SK-N-MC (cell line): ENCODE measurements around the gene SHANK2.

Source experiments
- EZH2 ChIP-seq: fragments of 200-600 bp; sonication (generic); IDR thresholded peaks from one replicate; pipeline ENCODE4 v1.6.1; 2017; ENCODE audit warnings: antibody characterized with exemption
- FOXP2 ChIP-seq: optimal IDR thresholded peaks from 2 replicates; pipeline ENCODE3; 2011; ENCODE audit warnings: mild to moderate bottlenecking, moderate library complexity; ENCODE audit not compliant: insufficient read depth; ENCODE audit errors: extremely low read length, control extremely low read depth
- POLR2AphosphoS5 ChIP-seq: IDR thresholded peaks from 2 replicates; pipeline ENCODE4 v1.6.1; 2012; ENCODE audit warnings: mild to moderate bottlenecking, low read depth, low read length, borderline replicate concordance

GRCh38 chr11:71221821-71222220 lies 30.6 kb downstream of the SHANK2 start:
- TF ChIP-seq POLR2AphosphoS5: no peak
- TF ChIP-seq EZH2: no peak
- TF ChIP-seq FOXP2: no peak
